Hepatic stellate cell (primary cell): Measurements from ENCODE around the gene PTPN5.
"Not testable (repeated sequence)": the region's sequence is repeated elsewhere in the genome, so short reads cannot be mapped to it uniquely, and the experiment has no call there.

Experiments used
- DNase-seq: peaks from one replicate; pipeline ENCODE4 v3.0.0; 2011; ENCODE audit warnings: low spot score

The PTPN5 gene

DNA sequence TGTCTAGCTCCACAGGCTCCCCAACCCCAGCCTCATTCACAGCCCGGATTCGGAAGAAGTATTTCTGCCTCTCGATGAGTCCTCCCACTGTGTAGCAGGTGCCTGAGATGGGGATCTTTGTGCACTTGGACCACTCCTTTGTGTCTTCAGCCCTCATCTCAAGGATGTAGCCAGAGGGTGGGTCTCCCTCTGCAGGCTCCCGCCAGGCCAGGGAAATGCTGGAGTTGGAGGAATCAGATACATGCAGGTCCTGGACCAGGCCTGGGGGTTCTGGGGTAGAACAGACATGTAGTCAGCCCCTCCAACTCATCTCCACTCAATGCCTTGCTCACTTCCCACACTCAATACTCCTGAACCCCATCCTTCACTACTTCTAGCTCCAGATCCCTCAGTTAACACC lies 82.2 kb downstream of the PTPN5 start:
- DNase-seq = no peak

DNA sequence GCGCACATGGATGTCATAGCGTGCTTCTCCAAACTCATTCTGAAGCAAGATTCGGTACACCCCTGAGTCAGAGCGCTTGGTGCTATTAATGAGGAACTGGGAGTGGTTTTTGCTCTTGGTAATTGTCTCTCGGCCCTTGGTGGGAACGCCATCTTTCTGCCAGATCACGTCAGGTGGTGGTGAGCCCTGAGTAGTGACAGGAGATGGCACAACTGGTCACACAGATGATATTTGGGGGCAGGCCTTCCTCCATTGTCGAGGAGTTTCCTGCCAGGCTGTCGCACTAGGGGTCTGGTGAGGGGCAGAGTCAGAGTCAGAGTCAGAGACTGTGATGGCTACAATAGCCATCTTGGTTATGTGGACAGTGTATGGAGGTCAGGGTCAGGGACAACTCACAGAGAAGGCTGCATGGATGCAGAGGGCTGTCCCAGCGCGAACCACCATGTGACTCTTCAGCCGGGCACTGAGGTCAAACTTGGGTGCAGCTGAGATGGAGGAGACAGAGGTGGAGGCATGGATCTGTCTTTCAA lies 83.7 kb downstream of the PTPN5 start:
- DNase-seq = no peak

DNA sequence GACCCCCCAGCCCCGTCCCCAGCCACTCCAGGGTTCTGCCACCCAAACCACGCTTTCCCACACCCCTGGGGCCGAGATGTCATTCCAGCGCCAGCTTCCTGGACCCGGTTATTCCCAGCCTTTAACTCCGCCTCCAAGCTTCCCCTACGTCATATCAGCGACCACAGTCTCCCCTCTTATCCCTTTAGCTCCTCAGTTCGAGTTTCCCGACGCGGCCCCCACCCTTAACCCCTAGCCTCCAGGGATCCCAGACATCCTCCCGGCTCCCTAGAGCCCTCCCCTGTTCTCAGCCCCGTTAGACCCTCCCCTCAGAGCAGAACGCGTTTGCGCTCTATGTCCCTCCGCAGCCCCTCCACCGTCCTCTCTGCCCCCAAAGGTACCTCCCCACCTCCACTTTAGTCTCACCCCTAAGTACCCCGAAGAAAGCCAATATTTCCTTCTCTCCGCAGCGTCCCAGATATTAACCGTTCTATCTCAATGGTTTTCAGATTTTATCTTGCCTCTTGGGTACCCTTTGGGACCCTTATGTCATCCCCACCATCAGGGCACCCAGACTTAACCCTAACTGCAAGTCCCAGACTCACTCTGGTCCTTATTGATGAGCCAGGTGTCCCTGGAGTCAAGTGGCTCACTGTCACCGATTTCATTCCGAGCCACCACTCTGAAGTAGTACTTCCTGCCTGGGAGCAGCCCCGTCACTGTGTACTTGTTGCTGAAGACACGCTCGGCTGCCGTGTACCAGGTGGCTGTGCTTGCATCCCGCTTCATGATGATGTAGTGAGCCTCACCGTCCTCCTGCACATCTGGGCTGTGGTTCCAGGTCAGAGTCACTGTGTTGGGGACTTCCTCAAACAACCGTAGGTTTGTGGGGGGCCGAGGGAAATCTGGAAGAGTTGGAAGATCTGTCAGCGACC lies 85.0 kb downstream of the PTPN5 start:
- no peak for DNase-seq

DNA sequence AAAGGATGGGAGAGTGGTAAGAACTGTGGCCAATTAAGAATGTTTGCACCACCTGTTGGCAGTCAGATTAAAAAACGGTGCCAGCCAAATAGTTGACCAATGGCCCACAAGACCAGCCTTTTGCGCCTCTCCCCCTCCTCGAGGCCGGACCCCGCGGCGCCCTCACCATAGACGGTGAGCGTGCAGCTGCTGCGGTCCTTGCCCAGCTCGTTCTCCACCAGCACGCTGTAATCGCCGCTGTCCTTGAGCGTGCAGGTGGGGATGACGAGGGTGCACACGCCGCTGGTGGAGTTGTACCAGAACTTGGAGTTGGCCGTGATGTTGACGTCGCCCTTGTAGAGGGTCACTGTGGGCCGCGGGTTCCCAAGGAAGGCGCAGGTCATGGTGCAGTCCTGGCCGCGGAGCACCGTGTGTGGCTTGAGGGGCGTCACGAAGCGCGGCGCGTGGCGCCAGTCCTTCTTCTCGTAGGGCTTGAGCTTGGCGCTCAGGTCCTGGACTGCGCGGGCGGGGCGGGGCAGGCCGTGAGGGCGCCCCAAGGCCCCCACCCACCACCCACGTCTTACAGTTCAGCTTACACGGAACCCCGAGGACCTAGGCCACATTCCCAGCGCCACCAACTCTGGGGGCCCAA lies 85.8 kb downstream of the PTPN5 start:
- no peak for DNase-seq

DNA sequence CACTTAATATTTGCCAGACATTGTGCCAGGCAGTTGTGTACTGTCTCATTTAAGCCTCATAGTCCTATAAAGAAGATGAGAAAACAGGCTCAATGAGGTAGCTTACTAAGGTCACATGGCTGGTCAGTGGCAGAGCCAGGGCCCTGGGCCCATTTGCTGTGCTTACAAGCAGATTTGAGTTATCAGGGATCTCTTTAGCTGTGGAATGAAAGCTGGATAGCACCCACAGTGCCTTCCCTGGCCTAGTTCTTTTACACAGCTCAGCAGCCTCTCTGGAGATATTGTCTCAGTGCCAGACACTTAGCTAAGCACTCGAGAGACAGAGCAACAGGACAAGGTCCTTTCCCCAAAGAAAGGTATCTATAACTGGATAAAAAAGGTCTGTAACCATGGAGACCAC lies 86.9 kb downstream of the PTPN5 start:
- DNase-seq = no peak

DNA sequence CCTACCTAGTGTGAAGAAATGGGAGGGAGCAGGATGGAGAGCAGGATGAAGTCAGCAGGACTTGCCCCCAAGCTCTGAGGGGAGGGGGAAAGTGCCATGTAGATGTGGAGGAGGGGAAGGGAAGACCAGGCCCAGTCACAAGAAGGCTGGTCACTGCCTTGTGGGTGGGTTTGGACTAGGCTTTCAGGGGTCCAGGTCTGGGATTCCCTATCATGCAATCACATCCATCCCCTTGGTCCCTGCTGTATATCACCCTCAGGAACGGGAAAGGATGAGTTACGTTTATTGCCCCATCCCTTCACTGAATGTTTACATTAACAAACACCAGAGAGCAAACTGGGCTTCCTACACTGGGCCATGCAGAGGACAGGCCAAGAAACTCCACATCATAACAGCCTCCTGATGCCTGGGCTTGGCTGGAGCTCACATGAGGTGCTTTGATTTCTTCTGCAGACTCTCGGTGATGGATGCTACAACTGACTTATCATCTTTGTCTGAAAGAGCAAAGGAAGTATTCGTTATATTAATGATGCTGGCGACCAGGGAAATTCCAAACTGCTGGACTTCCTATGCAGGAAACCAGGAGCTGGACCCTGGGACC lies 87.5 kb downstream of the PTPN5 start:
- DNase-seq = no peak

DNA sequence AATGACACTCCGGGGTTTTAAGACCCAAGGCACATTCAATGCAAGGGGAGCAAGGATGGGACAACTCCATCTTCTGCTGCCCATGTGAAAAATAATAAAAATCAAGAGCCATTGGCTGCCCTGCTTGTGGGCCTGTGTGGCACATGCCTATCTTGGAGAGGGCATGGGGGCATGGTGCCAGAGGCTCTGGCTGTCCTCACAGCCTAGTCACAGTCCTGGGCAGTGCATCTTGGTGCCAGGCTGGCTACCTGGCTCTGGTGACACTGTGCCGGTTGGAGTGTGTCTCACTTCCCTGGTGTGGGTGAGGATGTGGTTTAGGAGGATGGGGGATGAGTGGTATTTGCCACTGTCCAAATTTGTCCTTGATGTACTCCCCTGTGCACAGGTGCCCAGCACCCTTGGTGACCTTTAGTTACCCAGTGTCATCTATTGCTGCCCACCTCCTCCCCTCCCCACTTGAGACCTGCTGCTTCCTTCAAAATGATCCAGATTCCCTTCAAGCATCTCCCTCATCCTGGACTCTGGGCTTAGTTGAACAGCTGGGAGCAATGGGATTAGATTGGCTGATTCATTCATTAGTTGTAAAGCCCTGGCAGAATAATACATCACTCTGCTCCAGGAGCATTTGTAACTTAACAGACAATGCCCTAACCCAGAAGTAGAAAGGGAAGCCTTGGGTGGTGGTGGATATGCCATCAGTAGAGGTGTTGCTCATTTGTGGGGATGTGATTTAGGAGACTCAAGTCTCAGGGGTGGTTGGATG lies 88.4 kb downstream of the PTPN5 start:
- no peak for DNase-seq

DNA sequence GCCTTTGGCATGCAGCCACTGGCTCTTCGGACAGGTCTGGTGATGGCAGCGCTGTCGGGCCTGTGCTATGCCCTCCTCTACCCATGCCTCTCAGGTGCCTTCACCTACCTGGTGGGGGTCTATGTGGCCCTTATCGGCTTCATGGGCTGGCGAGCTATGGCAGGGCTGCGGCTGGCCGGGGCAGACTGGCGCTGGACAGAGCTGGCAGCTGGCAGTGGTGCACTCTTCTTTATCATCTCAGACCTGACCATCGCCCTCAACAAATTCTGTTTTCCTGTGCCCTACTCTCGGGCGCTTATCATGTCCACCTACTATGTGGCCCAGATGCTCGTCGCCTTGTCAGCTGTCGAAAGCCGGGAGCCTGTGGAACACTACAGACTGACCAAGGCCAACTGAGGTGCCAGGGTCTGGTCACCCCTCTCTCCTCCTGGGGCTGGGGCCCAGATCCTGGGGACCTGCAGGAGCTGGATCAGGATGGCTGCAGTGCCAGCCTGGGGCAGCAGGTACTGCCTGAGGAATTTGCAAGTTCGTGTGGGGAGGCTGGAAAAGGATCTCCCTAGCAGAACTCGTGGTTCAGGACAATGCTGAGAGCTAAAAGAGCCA lies 89.9 kb downstream of the PTPN5 start:
- no peak for DNase-seq

DNA sequence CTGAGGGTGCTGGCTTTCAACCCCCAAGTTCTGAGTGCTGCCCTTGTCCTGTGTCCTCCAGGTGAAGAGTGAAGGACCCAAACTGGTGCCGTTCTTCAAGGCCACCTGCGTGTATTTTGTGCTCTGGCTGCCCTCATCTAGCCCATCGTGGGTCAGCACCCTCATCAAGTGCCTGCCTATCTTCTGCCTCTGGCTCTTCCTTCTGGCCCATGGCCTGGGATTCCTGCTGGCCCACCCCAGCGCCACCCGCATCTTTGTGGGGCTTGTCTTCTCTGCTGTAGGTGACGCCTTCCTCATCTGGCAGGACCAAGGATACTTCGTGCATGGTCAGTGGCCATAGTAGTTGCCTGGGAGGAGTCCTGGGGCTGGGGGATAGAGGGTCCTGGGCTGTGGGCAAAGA lies 90.7 kb downstream of the PTPN5 start:
- no peak for DNase-seq

DNA sequence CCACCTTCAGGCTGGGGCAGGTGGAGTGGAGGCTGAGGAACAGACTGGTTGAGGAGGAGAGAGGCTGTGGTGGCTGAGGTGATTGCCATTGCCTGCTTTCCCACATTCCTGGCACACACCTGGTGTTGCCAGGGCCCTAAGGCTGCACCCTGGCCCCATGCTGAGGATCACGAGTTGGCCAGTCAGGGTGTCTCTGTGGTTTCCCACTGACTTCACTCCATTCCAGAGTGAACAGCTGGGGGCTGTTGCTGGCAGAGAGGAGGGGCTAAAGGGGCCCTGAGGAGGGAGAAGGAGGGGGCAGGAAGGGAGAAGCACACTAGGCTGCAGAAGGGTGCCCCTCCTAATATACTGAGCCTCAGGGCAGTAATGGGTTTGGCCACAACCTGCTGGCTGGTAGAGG lies 91.2 kb downstream of the PTPN5 start:
- no peak for DNase-seq

DNA sequence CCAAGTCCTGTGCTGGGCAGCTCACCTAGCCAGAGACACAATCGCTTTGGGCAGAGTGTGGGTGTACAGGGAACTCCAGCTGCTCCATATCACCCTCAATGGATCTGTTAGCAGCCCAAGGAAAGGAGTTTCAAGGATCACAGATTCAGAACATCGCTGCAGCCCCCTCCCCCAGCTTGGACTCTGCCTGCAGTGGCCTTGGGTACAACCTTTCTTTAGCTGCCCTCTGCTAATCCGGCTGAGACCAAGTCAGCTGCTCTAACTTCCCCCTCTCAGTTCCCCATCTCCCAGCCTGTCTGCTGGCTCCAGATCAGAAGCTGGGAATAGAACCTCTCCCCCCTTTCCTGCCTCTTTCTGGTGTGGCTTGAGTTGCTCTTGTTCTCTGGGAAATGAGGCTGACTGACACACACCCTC lies 91.7 kb downstream of the PTPN5 start:
- DNase-seq = no peak

DNA sequence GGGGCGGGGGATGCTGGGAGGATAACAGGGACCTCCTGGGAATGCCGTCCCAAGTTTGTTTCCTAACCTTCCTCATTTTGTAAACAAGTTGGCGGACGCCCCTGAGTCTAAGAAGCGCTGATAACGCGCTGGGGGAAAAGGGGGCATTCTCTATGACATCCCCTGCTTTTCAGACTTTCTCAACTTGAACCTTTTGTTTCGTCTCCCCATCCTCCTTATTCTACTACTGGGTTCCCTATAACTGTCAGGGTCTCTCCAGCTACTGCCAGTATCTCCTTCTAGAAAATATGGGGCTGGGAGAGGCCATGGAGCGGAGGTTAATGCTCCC lies 92.4 kb downstream of the PTPN5 start:
- no peak for DNase-seq

DNA sequence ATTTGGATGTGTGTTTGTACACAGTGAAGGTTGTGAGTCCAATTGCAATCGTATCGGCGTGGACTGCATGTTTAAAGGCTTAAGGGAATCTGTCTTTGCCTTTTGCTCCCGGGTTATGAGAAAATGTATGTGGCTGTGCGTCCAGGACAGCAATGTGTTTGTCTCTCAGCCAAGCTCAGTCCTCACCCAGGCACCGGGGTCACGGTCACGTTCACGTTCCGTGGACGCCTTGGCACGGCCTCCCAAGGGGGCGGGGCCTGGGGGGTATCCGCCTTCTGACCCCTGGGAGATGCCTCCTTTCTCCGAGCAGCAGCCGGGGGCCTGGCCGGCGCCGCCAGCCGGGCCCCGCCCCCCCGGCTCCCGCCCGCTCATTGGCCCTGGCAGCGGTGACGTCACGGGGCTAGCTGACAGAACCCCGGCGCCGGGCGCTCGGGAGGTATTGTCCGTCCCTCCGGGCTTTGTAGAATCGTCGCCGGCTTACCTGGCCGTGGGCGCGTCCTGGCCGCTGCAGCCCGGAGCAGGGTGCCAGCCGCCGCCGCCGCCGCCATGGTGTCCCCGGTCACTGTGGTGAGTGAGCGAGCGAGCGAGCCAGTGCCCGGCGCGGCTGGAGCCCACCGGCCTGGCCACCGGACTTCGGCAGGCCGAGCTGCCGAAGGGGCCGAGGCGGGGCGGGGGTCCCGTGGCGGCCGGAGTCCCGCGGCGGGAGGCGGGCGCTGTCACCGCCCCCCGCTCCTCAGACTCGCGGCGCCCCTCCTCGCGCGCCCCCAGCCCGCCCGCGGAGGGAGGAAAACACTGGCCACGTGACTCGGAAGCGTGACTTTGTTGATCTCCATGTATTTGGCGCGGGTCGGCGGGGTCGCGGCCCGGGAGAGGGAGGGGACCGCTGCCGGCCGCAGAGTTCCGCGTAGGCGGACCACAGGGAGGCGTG lies 93.0 kb downstream of the PTPN5 start, which contains the start of gene TMEM86A:
TSS of gene TMEM86A (plus strand) at position 439 of the 928 bp plus-strand sequence. CDS start at position 547, 108 bp downstream.
- DNase-seq = peak; percentile 91

DNA sequence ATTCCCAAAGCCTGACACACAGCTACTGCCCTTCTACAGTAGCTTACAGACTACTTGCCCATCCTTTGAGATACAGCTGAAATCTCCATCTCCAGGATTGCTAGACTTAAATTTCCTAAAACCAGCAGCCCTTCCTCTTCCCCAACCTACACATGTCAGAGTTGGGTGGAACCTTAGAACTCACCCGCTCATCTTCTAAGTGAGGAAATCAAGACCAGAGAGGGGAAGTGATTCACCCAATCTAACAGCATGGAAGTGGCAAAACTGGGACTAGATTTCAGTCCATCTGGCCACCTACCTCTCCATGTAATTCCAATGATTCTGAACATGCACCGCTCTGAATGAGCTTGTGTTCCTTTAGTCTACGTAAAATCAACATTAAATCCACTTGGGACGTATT lies 94.0 kb downstream of the PTPN5 start:
- no peak for DNase-seq

DNA sequence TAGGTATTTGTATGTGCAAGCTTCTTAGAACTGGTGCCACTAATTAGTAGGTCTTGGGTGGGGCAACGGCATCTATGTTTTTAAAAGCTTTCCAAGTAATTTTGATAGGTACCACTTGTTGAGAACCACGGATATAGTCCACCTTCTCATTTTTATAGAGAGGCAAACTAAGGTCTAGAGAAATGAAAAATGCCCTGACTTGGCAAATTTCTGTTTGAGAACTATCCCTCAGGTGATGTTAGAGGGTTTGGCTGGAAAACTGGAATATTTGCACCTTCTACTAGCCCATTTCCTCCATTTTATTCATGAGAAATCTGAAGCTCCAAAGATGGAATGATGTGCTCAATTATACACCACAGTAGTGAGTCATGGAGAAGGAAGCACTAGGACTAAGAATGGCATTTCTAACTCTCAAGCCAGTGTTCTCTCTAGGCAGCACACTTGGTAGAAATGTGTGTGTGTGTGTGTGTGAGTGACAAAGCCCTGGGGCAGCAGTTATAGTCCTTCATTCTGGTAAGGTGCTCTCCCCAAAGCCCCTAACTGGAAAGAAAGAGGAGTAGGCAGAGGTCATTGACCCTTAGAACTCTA lies 94.9 kb downstream of the PTPN5 start:
- no peak for DNase-seq

DNA sequence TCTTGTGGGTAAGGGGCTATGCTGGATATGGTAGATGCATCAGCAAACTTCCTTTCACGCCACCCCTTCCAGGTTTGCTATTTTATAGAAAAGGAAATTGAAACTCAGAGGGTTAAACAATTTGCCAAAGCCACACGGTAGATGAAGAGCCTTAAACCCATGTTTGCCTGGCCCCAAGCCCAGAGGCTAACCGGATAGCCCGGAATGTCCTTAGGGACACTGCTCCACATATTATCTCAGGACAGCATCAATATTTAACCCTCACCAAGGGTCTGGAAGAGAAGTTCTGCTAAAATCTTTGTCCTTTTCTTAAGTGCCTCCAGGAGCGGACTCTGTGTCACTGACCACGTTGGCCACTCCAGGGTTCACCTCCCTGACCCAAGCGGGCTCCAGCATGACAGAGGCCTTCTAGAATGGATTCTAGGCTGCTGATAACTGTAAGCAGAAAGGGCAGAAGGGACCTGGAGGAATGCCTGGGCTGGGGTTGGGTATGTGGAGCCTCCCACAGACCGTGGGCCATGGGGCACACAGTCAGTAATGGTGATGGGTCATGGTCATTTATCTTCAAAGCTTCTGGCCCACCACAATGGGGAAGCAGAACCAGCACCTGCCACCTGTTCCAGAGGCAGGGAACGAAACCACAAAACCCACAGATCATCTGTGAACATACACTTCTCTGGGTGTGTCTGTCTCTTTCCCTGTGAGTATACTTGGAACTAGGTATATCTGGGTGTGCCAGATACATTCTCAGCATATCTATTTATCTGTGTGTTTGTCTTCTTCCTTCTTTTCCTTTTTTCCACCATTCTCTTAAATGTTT lies 98.4 kb downstream of the PTPN5 start:
- DNase-seq = no peak

DNA sequence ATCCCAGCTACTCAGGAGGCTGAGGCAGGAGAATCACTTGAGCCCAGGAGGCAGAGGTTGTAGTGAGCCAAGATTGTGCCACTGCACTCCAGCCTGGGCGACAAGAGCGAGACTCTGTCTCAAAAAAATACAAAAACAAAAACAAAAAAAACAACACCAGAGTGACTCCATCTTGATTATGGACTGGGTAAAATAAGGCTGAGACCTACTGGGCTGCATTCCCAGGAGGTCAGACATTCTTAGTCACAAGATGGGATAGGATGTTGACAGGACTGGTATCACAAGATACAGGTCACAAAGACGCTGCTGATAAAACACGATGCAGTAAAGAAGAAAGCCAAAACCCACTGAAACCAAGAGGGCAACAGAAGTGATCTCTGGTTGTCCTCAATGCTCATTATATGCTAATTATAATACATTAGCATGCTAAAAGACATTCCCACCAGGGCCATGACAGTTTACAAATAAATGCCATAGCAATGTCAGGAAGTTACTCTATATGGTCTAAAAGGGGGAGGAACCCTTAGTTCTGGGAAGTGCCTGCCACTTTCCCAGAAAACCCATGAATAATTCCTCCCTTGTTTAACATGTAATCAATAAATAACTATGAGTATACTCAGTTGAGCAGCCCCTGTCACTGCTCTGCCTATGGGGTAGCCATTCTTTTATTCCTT lies 100.0 kb downstream of the PTPN5 start:
- DNase-seq = not testable (repeated sequence)

DNA sequence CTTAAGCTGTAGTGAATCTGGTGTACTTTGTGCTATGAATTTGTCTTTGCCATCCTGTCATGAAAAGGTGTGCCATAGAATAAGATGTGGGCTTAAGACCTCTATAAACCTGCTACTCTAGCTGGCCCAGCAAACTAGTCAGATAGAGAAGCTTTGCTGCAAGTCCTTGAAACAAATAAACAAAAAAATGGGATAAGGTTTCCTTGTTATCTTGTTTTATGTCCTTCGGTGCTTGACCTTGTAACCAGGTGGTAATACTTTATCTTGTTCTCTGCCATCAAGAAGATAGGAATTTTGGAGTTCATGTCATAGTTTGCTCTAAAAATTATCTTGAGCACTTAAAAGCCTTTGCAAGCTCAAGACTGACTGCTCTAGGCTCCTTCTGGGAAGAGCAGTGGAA lies 107.3 kb downstream of the PTPN5 start:
- no peak for DNase-seq

DNA sequence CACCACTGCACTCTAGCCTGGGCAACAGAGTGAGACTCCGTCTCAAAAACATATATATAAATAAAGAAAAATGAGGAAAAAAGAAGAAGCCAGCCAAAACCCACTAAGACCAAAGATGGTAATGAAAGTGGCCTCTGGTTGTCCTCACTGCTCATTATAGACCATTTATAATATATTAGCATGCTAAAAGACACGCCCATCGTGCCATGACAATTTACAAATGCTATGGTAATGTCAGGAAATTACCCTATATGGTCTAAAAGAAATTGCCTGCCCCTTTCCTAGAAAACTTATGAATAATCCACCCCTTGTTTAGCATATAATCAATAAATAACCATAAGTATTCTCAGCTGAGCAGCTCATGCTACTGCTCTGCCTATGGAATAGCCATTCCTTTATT lies 109.1 kb downstream of the PTPN5 start:
- DNase-seq = no peak
